GM21423 (cell line): ENCODE measurements around the gene CHMP4A.
A peak's percentile ranks its signal among the peaks of the same experiment; 100 is the strongest.
"Not testable (repeated sequence)": the region's sequence is repeated elsewhere in the genome, so short reads cannot be mapped to it uniquely, and the experiment has no call there.

Experiments
- ATAC-seq: cut with Tn5 transposase; IDR thresholded peaks from one replicate; pipeline ENCODE4 v1.9.1; 2021; ENCODE audit warnings: mild to moderate bottlenecking, moderate library complexity; ENCODE audit not compliant: unreplicated experiment

Gene CHMP4A

DNA sequence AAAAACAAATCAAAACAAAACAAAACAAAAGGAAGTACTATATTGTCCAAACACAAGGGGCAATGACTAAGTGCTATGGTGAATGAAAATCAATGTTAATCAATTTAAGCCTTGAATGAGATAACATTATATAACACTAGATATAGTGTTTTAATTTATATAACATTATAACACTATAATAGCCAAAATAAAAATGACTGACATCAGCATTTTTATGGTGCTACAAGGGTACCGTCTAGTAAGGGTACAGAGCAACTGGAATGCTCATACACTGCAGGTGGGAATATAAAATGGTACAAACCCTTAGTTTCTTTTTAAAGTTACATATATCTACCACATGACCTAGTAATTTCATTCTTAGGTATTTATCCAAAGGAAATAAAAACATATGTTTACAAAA lies 13.2 kb upstream of the CHMP4A start:
- no peak for ATAC-seq

DNA sequence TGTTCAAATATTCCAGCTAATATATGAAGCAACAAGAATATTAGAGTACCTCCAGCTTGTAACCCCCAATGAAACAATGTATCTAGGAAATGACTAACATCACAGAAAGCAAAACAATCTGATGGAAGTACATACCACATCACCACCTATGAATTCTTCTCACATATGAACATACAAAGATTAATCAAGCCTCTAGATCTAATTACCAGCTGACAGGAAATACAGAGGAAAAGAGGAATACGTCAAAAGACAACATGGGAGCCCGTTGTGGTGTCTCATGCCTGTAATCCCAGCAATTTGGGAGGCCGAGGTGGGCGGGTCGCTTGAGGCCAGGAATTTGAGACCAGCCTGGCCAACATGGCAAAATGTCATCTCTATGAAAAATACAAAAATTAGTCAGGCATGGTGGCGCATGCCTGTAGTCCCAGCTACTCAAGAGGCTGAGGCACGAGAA lies 11.4 kb upstream of the CHMP4A start:
- no peak for ATAC-seq

DNA sequence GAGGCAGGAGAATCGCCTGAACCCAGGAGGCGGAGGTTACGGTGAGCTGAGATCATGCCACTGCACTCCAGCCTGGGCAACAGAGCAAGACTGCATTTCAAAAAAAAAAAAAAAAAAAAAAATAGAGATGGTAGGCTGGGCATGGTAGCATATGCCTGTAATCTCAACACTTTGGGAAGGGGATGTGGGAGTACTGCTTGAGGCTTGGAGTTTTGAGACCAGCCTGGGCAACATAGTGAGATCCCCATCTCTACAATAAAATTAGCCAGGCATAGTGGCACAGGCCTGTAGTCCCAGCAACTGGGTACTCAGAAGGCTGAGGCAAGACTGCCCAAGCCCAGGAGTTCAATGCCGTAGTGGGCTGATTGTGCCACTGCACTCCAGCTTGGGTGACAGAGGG lies 9.7 kb upstream of the CHMP4A start:
- ATAC-seq, result not testable (repeated sequence)

GRCh38 chr14:24219521-24219920 lies 6.2 kb upstream of the CHMP4A start:
- ATAC-seq, result no peak

GRCh38 chr14:24219080-24219479 lies 5.8 kb upstream of the CHMP4A start:
- ATAC-seq, result no peak

DNA sequence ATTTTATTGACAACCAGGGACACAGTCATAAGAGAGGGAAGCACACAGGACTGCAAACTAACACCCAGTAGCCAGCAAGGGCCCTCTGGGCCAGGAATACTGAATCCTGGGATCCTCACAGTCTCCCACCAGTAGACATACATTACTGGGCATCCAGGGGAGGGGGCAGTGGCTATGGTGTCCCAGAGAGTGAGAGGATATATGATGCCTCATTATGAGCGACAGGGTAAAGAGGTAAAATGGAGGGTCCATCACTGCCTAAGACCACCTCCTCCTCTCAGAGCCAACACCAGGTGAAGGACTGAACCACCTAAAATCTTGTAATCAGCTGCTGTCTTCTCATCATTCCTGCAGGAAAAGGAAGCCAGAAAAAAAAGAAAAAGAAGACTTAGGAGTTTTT lies 3.6 kb upstream of the CHMP4A start:
- not testable (repeated sequence) for ATAC-seq

DNA sequence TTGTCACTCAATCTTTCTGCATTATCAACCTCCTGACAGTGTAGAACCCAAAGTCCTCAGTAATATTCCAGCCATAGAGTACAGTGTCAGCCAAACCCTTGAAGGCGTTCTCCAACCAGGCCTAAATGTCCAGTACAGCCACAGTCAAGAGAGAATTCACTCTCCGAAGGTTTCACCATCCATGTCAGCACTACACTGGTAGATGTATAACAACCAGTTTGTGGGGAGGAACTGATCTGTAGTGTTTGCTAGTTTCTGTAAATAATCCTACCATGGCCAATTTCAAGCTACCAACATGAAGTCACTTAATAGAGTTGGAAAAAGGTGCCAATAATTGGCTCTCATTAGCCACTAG lies 3.0 kb upstream of the CHMP4A start:
- ATAC-seq, result no peak

DNA sequence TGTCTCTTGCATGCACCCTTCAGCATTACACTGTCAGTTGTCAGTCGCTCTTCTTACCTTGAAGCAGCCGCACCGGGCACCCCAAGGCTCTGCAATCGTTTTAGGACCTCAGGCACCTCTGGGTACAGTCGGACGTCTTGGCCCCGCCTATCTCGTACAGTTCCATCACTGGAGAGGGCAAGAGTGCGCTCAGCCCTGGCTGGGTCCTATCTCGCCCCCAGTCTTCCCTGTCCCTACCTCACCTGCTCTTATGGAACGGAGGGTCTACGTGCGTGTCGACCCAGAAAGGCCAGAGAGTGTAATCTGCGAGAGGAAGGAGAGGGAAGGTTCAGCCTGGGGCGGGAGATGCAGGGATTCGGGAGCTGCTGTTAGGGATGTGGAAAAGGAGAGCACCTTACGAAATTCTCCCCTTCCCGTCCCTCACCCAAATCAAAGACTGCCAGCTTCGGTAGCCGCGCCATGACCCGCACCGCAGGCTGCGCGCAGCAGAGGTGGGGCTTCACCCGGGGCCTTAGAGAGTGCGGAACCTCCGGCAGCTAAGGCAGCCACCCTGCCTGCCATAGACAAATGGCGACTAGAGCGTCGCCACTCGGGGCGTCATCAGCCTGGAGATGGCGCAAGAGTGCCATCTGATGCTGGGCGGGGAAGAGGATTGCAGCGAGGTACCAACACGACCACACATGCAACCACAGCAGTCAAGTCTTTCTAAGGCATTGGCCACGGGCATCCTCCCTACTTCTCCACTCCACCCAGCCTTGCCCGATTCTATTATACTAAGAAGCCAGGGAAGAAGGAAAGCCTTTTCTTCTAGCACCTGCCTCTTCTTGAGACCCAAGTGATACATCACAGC lies 2.4 kb upstream of the CHMP4A start, which contains the start of gene MDP1:
Gene MDP1 (minus strand): TSS at position 572 of the 850 bp plus-strand sequence. CDS start 111 bp downstream, at position 461.
- ATAC-seq, result peak; percentile 65

DNA sequence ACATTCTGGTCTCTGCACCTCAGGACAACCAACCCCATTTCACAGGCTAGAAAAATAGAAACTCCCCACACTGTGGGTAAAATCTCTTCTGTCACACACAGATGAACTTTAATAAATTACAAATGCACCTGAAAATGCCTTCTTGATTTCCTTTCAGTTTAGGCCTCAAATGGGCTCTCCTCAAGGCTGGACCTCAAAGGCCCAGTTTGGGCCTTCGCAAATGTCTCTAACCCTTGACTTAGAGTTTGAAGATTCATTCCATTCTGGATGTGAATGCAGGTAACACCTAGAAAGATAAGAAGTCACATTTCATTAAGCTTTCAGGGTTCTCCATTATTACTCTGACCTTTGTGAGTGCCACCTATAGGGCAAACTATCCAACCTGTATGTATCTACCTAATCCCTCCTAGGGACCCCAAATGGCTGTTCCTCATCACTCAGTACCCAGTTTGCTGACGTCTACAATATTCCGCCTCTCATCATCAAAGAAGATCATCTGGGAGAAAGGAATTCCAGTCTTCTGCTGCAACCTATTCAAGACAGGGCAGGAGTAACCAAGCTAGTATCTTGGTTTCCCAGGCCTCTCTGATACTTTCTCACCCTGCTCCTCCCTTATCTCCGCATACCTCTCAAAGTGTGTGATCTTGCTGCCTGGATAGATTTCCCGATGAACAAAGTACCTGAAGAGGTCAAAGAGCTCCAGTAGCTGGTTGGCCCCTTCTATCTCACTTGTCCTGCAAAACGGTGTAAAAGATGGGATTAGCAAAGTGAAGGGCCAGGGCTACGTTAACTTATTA lies 776 bp upstream of the CHMP4A start:
- no peak for ATAC-seq

DNA sequence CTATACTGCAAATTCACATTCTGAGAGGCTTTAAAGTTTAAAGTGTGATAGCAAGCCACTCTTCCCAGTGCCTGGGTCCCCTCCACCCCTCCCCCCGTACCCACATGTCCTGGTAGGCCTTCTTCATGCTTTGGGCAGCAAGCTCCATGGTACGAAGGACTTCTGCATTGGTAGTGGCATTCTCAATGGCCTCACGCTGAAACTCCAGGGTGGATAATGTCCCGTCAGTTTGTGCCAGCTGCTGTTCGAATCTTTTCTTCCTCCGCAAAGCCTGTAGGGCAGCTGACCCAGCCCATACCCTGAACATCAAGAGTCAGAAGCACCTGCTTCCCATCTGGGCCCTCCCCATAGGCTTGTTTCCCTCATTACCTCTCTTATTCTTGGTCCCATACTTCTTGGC lies 2.0 kb downstream of the CHMP4A start:
- ATAC-seq, result no peak

DNA sequence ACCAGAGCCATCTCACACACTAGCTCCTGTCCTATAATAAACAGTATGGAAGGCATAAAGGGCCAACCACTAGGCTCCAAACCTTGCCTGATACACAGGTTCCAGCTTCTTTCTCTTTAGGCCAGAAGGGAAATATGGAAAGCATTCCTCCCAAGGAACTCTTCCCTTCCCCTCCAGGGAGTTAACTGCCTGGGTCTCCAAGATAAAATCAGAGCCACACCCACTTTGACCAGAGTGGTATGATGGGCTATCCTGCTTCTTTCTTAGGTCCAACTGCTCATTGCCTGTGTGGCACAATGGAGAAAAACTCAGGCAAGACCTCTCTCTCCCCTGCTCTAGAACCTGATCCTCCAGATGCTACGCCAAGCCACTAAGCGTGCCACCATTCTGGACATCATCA lies 5.7 kb downstream of the CHMP4A start:
- no peak for ATAC-seq

GRCh38 chr14:24207104-24207551 lies 6.2 kb downstream of the CHMP4A start:
- no peak for ATAC-seq

DNA sequence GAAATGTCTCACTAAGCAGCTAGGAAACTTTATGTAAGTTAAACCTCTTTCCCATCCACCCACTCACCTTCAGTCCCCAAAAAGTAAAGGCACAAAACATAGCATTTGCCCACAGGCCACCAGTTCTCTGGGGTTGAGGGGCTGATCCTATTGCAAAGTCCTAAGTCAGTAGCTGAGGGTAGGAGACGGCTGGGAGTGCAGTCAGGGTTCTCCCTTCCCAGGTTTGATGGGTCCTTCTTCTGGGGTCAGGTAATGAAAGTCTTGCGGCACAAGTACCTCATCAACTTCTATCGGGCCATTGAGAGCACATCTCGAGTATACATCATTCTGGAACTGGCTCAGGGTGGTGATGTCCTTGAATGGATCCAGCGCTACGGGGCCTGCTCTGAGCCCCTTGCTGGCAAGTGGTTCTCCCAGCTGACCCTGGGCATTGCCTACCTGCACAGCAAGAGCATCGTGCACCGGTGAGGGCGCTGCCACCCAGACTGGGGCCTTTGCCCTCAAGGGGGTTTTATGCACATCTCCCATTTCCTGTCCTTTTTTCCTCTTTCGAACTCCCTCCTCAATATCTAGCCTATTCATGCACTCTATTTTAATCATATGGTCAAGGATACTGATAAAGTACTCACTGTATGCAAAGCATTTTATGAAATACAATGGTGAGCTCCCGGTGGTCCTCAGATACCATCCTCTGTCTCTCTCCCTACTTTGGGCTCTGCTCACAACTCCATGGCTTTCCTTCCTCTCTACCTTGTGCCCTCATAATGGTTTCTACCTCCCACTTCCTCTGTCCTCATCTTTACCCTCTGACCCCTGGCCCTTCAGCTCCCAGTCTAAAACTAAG lies 6.8 kb downstream of the CHMP4A start:
- no peak for ATAC-seq

GRCh38 chr14:24204163-24205146 lies 8.8 kb downstream of the CHMP4A start:
- no peak for ATAC-seq

GRCh38 chr14:24203249-24203886 lies 9.9 kb downstream of the CHMP4A start:
- ATAC-seq, result not testable (repeated sequence)

GRCh38 chr14:24202538-24202937 lies 10.8 kb downstream of the CHMP4A start:
- not testable (repeated sequence) for ATAC-seq

DNA sequence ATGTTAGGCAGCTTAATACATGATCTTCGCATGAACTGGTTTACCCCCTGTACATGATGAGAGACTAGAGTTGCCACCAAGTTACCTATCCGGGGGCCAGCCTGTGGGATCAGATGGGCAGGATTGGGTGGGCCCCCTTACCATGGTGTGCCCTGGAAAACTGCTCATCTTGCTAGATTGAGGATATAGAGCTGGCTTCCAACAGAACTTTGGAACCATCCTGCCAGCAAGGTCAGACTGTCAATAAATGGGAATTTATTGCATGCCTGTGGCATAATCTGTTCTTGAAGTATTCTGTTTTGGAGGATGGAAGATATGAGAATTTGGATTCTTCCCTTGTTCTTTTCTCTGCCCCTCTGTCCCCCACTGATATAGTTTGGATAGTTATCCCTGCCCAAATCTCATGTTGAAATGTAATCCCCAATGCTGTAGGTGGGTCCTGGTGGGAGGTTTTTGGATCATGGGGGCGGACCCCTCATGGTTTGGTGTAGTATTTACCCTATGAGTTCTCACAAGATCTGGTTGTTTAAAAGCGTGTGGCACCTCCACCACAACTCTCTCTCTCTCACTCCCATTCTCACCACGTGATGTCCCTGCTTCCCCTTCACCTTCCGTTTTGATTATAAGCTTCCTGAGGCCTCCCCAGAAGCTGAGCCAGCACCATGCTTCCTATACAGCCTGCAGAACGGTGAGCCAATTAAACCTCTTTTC lies 14.3 kb downstream of the CHMP4A start:
- ATAC-seq, result no peak

DNA sequence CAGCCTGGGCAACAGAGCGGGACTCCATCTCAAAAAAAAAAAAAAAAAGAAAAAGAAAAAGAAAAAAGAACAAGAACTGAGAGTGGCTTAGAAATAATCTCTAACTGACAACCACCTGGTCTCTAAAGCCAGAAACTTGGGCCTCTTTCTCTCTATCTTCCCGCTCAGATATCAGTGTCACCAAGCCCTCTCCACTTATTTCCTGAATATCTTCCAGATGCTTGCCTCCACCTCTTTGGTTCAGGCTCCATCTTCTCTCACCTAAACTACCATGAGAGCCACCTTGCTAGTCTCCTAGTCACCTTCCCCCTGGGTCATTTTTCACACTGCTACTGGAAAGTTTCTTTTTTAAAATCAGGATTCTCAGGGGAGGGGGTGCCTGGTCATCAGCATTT lies 16.2 kb downstream of the CHMP4A start:
- no peak for ATAC-seq
